ENCODE data around the gene AKAP5. TPM values are rescaled to one million over a fixed set of nuclear protein-coding genes. Genes with fewer than 3 reads are reported as not detected.
A peak's percentile ranks its signal among the peaks of the same experiment; 100 is the strongest.

Gene AKAP5
- total and polyA plus RNA-seq, 9 of the 15 experiments (the other 6 are each of a cell fraction or from before 2014, with no cell fraction given): 0.06 to 0.94 (median 0.34) TPM

DNA sequence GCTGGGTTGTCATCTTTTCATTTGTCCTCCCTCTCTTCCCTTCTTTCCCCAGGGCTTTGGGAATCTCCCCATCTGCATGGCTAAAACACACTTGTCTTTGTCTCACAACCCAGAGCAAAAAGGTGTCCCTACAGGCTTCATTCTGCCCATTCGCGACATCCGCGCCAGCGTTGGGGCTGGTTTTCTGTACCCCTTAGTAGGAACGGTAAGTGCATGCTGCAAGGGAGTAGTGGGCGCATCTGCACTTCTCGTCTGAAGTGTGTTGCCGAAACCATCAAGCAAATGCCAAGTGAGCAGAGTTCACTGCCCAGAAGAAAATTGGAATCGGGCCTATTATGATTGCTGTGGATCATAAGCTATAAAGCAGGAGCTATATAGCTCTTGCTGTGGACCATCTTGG lies 10.6 kb upstream of the AKAP5 start (continued):
- TF ChIP-seq, protein P1, sequence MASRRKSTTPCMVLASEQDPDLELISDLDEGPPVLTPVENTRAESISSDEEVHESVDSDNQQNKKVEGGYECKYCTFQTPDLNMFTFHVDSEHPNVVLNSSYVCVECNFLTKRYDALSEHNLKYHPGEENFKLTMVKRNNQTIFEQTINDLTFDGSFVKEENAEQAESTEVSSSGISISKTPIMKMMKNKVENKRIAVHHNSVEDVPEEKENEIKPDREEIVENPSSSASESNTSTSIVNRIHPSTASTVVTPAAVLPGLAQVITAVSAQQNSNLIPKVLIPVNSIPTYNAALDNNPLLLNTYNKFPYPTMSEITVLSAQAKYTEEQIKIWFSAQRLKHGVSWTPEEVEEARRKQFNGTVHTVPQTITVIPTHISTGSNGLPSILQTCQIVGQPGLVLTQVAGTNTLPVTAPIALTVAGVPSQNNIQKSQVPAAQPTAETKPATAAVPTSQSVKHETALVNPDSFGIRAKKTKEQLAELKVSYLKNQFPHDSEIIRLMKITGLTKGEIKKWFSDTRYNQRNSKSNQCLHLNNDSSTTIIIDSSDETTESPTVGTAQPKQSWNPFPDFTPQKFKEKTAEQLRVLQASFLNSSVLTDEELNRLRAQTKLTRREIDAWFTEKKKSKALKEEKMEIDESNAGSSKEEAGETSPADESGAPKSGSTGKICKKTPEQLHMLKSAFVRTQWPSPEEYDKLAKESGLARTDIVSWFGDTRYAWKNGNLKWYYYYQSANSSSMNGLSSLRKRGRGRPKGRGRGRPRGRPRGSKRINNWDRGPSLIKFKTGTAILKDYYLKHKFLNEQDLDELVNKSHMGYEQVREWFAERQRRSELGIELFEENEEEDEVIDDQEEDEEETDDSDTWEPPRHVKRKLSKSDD (conservative IDR thresholded peaks at IDR 0.05; ENCODE audit: low read length): no peak
- TF ChIP-seq POLR2AphosphoS5 (IDR thresholded peaks at IDR 0.05; ENCODE audit: control insufficient read depth, insufficient read depth, low read depth, low read length) (no peak), ZFP36 (IDR thresholded peaks at IDR 0.05; ENCODE audit: low read depth, low read length, partially characterized antibody) (no peak)
- TF ChIP-seq, protein P2, sequence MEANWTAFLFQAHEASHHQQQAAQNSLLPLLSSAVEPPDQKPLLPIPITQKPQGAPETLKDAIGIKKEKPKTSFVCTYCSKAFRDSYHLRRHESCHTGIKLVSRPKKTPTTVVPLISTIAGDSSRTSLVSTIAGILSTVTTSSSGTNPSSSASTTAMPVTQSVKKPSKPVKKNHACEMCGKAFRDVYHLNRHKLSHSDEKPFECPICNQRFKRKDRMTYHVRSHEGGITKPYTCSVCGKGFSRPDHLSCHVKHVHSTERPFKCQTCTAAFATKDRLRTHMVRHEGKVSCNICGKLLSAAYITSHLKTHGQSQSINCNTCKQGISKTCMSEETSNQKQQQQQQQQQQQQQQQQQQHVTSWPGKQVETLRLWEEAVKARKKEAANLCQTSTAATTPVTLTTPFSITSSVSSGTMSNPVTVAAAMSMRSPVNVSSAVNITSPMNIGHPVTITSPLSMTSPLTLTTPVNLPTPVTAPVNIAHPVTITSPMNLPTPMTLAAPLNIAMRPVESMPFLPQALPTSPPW (CRISPR knock-in tag; IDR thresholded peaks at IDR 0.05): no peak

DNA sequence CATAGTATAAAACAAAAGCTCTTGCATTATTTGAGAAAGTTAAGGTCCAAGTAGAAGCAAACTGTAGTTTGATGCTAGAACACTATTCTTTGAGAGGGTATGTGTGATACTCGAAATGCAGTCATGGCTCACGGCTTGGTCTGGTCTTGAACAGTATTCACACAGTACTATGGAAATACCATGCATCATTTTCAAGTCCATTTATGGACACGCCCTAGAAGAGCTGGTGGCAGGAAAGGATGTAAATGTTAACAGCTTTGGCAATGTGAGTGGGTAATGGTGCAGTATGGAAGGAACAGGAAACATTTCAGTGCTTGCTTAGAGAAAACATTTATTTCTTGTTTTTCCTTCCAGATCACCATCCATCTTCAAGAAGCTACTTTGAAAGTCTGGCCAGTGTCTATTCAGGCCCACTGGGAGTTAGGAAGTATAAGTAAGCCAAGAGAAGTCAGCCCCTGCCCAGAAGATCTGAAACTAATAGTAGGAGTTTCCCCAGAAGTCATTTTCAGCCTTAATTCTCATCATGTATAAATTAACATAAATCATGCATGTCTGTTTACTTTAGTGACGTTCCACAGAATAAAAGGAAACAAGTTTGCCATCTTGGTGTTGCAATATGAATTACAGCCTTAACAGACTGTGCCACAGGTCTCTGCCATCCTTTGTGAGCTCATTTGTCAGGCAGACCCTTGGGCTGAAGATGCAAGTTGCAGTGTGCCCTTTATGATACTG lies 5.7 kb upstream of the AKAP5 start:
- H3K4me1 ChIP-seq (replicated peaks in 1 of 2; ENCODE audit: control insufficient read depth in 2 of 2, insufficient read depth in 2 of 2, low read length in 2 of 2): peaks cover 0 to 1% of the 10 kb centered on the region in 2 experiments; a peak in 2 of 5 replicates
- ChIA-PET CTCF (ENCODE audit: low intra/inter-chr PET ratio) (no interaction called here), POLR2A (no interaction called here)
- H3K27ac ChIP-seq (ENCODE audit: extremely low read depth, low read depth, low read length): no peak overlapping the region
- H3K79me2 ChIP-seq (ENCODE audit: control insufficient read depth, insufficient read depth, low read length): no peaks in the 10 kb centered on the region
- no peaks in the 10 kb centered on the region for H3K27me3 ChIP-seq (ENCODE audit: control insufficient read depth in 2 of 2, insufficient read depth in 2 of 2, low read length in 2 of 2)
- DNase-seq (ENCODE audit: extremely low read depth in 1 of 4, low spot score in 3 of 4): no peak
- no peaks in the 10 kb centered on the region; the same call in 1 of the 2 replicates for H4K20me1 ChIP-seq (replicated peaks; ENCODE audit: control insufficient read depth, insufficient read depth, low read length)
- H3K9ac ChIP-seq (ENCODE audit: insufficient read depth in 1 of 2, low read depth in 2 of 2, low read length in 2 of 2): no peak overlapping the region
- H3K36me3 ChIP-seq (ENCODE audit: control insufficient read depth, insufficient read depth, low read length): peaks cover 57% of the 10 kb centered on the region
- H3K4me3 ChIP-seq: no peak overlapping the region
- TF ChIP-seq ETS2 (tag; IDR thresholded peaks at IDR 0.05; ENCODE audit: borderline replicate concordance, poor library complexity, severe bottlenecking) (no peak), DPF2 (IDR thresholded peaks at IDR 0.05) (no peak), ARNT (IDR thresholded peaks at IDR 0.05) (no peak)
- TF ChIP-seq, protein P3, sequence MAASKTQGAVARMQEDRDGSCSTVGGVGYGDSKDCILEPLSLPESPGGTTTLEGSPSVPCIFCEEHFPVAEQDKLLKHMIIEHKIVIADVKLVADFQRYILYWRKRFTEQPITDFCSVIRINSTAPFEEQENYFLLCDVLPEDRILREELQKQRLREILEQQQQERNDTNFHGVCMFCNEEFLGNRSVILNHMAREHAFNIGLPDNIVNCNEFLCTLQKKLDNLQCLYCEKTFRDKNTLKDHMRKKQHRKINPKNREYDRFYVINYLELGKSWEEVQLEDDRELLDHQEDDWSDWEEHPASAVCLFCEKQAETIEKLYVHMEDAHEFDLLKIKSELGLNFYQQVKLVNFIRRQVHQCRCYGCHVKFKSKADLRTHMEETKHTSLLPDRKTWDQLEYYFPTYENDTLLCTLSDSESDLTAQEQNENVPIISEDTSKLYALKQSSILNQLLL (CRISPR knock-in tag; IDR thresholded peaks at IDR 0.05; ENCODE audit: borderline replicate concordance): no peak
- TF ChIP-seq, protein P4, sequence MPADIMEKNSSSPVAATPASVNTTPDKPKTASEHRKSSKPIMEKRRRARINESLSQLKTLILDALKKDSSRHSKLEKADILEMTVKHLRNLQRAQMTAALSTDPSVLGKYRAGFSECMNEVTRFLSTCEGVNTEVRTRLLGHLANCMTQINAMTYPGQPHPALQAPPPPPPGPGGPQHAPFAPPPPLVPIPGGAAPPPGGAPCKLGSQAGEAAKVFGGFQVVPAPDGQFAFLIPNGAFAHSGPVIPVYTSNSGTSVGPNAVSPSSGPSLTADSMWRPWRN (IDR thresholded peaks at IDR 0.05; ENCODE audit: low read depth): no peak
- no peaks in the 10 kb centered on the region for H3K9me1 ChIP-seq (ENCODE audit: control insufficient read depth, insufficient read depth, low read length)
- 86% methylated on average over 3 of the region's 4 CpGs for WGBS (ENCODE audit: insufficient coverage, low coverage, missing lambda C conversion rate)
- in situ Hi-C loops (cut with MboI) (loop anchor here (10.0 kb wide), 1 partner anchor 115 kb away; no protein-coding TSS in a partner anchor), intact Hi-C loops (cut with micrococcal nuclease) (no loop called here)
- no peak overlapping the region for H3K4me2 ChIP-seq (ENCODE audit: insufficient read depth, low read length)
- BruUV-seq (replicated peaks): TSS peak; percentile 13
- FAIRE-seq: no peak
- no peaks in the 10 kb centered on the region for H3K9me3 ChIP-seq (replicated peaks; ENCODE audit: control insufficient read depth, insufficient read depth, low read depth, low read length)
- no peak for ATAC-seq
- no peak overlapping the region for H2AFZ ChIP-seq (ENCODE audit: low read depth, low read length)

All from K562 (cell line).